PC-3 (cell line): ENCODE results near the gene PHF2. TPM values are rescaled to one million over a fixed set of nuclear protein-coding genes. Genes with fewer than 3 reads are reported as not detected.

Experiments used
- ATAC-seq: fragments of 200-7000 bp; cut with Tn5 transposase; 2 replicates; pipeline ENCODE4 v1.9.1; 2020; ENCODE audit warnings: mild to moderate bottlenecking, moderate library complexity
- BruUV-seq: library from RNA; stranded (reverse); fragments of 400-500 nt; replicated peaks from 2 replicates; lab custom pipeline; 2021; lab: Mats Ljungman, UMichigan
- CTCF ChIA-PET: fragments of 300-600 bp; sonication (Branson Sonifier 250); formaldehyde crosslinking; loops from one replicate; lab custom pipeline; 2022; ENCODE audit warnings: antibody characterized with exemption; lab: Charles Lee
- POLR2A ChIA-PET: fragments of 300-600 bp; sonication (Branson Sonifier 250); formaldehyde crosslinking; loops from one replicate; lab custom pipeline; 2022; ENCODE audit warnings: antibody characterized with exemption; ENCODE audit not compliant: unreplicated experiment; lab: Charles Lee
- DNase-seq: peaks from one replicate; pipeline ENCODE4 v3.0.0-alpha.2; 2015
- H2AFZ ChIP-seq: fragments of 300-600 bp; sonication (generic); 2 replicates; pipeline ENCODE4 v1.6.0; 2016; ENCODE audit warnings: antibody characterized with exemption, low read length
- H3F3A ChIP-seq: fragments of 300-600 bp; sonication (generic); one replicate; pipeline ENCODE4 v1.6.0; 2017; ENCODE audit warnings: antibody characterized with exemption, low read length, control low read depth, mild to moderate bottlenecking; ENCODE audit not compliant: unreplicated experiment
- H3K27ac ChIP-seq: fragments of 300-600 bp; sonication (generic); 2 replicates; pipeline ENCODE4 v1.5.1; 2016; ENCODE audit warnings: mild to moderate bottlenecking, low read length
- H3K27me3 ChIP-seq: fragments of 300-600 bp; sonication (generic); 2 replicates; pipeline ENCODE4 v1.6.1; 2016; ENCODE audit warnings: low read length, mixed read lengths
- H3K36me3 ChIP-seq: fragments of 300-600 bp; sonication (generic); 2 replicates; pipeline ENCODE4 v1.6.1; 2016; ENCODE audit warnings: low read depth, mixed run types, low read length, mixed read lengths
- H3K4me1 ChIP-seq: fragments of 300-600 bp; sonication (generic); 2 replicates; pipeline ENCODE4 v1.5.1; 2016; ENCODE audit warnings: low read length; ENCODE audit not compliant: insufficient read depth
- H3K4me2 ChIP-seq: fragments of 300-600 bp; sonication (generic); 2 replicates; pipeline ENCODE4 v1.6.0; 2016; ENCODE audit warnings: low read length
- H3K4me3 ChIP-seq: fragments of 300-600 bp; sonication (generic); 2 replicates; pipeline ENCODE4 v1.5.1; 2016; ENCODE audit warnings: mild to moderate bottlenecking, low read length, mixed read lengths
- H3K79me2 ChIP-seq: fragments of 300-600 bp; sonication (generic); 2 replicates; pipeline ENCODE4 v1.6.1; 2017; ENCODE audit warnings: low read length, mixed read lengths
- H3K9ac ChIP-seq: fragments of 300-600 bp; sonication (generic); 2 replicates; pipeline ENCODE4 v1.6.0; 2016; ENCODE audit warnings: mild to moderate bottlenecking, low read length
- H3K9me2 ChIP-seq: fragments of 300-600 bp; sonication (generic); replicated peaks from 2 replicates; pipeline ENCODE4 v1.6.1; 2016; ENCODE audit warnings: mixed run types, low read length, mixed read lengths
- H3K9me3 ChIP-seq: fragments of 300-600 bp; sonication (generic); 2 replicates; pipeline ENCODE4 v1.6.1; 2016; ENCODE audit warnings: low read length, mixed read lengths
- H4K20me1 ChIP-seq: fragments of 300-600 bp; sonication (generic); 2 replicates; pipeline ENCODE4 v1.6.1; 2016; ENCODE audit warnings: low read length, mixed read lengths
- CTCF ChIP-seq: fragments of 300-600 bp; sonication (generic); conservative IDR thresholded peaks from 2 replicates; pipeline ENCODE4 v1.5.1; 2017; ENCODE audit warnings: antibody characterized with exemption, low read depth, mild to moderate bottlenecking, low read length
- EZH2 ChIP-seq: fragments of 300-600 bp; sonication (generic); IDR thresholded peaks from one replicate; pipeline ENCODE4 v1.6.1; 2017; ENCODE audit warnings: antibody characterized with exemption, mild to moderate bottlenecking, low read length; ENCODE audit not compliant: unreplicated experiment
- EZH2phosphoT487 ChIP-seq: fragments of 300-600 bp; sonication (generic); IDR thresholded peaks from 2 replicates; pipeline ENCODE4 v1.6.1; 2018; ENCODE audit warnings: mild to moderate bottlenecking, antibody characterized with exemption, low read length, borderline replicate concordance
- intact Hi-C: fragments of 100-400 bp; cut with micrococcal nuclease; formaldehyde crosslinking; loops from 2 replicates; pipeline ENCODE4 v1.9.0; 2023
- total RNA-seq: library from RNA; depleted of rRNA; stranded (reverse); fragments of >200 nt; gene quantifications from 2 replicates; pipeline ENCODE4 v1.2.3, GENCODE V29; 2014

The PHF2 gene
- total RNA-seq, 1 experiment from 2014 or later, result 10.6 TPM

GRCh38 chr9:93668261-93668871 is 92.0 kb downstream of the PHF2 start:
- H3K36me3 ChIP-seq, result no peaks in the 10 kb centered on the region
- H3K27me3 ChIP-seq, result no peaks in the 10 kb centered on the region
- no peak for DNase-seq
- TF ChIP-seq EZH2phosphoT487 (no peak), CTCF (no peak), EZH2 (no peak)
- BruUV-seq, result no TSS peak
- H3F3A ChIP-seq, result no peaks in the 10 kb centered on the region
- no peak overlapping the region for H3K9ac ChIP-seq
- POLR2A ChIA-PET, result no interaction called here
- no peaks in the 10 kb centered on the region for H3K9me3 ChIP-seq
- no peak overlapping the region for H3K27ac ChIP-seq
- CTCF ChIA-PET, result no interaction called here
- no peaks in the 10 kb centered on the region for H3K9me2 ChIP-seq
- intact Hi-C loops, result no loop called here
- H3K4me2 ChIP-seq, result no peak overlapping the region
- H4K20me1 ChIP-seq, result no peaks in the 10 kb centered on the region
- ATAC-seq, result no peak
- H3K4me3 ChIP-seq, result no peak overlapping the region
- no peaks in the 10 kb centered on the region for H3K4me1 ChIP-seq
- no peaks in the 10 kb centered on the region for H3K79me2 ChIP-seq
- no peak overlapping the region for H2AFZ ChIP-seq

- Histone ChIP-seq H4K20me1 (no peaks in the 10 kb centered on the region), H3K27ac (no peak overlapping the region), H3K27me3 (no peaks in the 10 kb centered on the region), H2AFZ (no peak overlapping the region), H3K9me3 (no peaks in the 10 kb centered on the region), H3K36me3 (no peaks in the 10 kb centered on the region), H3K9ac (no peak overlapping the region), H3K4me3 (no peak overlapping the region), H3K4me2 (no peak overlapping the region), H3K79me2 (no peaks in the 10 kb centered on the region), H3K4me1 (no peaks in the 10 kb centered on the region), H3F3A (no peaks in the 10 kb centered on the region), H3K9me2 (no peaks in the 10 kb centered on the region)
- CTCF ChIA-PET, result no interaction called here
- TF ChIP-seq EZH2 (no peak), EZH2phosphoT487 (no peak), CTCF (no peak)
- BruUV-seq, result no TSS peak
- intact Hi-C loops, result no loop called here
- POLR2A ChIA-PET, result no interaction called here
- DNase-seq (no peak), ATAC-seq (no peak)
Measured at GRCh38 chr9:93669116-93669957, 93.0 kb downstream of the PHF2 start.

GRCh38 chr9:93669958-93670207 is 93.5 kb downstream of the PHF2 start:
- no peaks in the 10 kb centered on the region for H3K27me3 ChIP-seq
- H3K4me1 ChIP-seq, result no peaks in the 10 kb centered on the region
- TF ChIP-seq EZH2phosphoT487 (no peak), EZH2 (no peak), CTCF (no peak)
- H2AFZ ChIP-seq, result no peak overlapping the region
- no peak for DNase-seq
- H4K20me1 ChIP-seq, result no peaks in the 10 kb centered on the region
- CTCF ChIA-PET, result no interaction called here
- POLR2A ChIA-PET, result no interaction called here
- no peaks in the 10 kb centered on the region for H3K9me3 ChIP-seq
- no peak overlapping the region for H3K4me3 ChIP-seq
- no peaks in the 10 kb centered on the region for H3F3A ChIP-seq
- H3K79me2 ChIP-seq, result no peaks in the 10 kb centered on the region
- no peak overlapping the region for H3K4me2 ChIP-seq
- intact Hi-C loops, result no loop called here
- BruUV-seq, result no TSS peak
- no peaks in the 10 kb centered on the region for H3K36me3 ChIP-seq
- no peak for ATAC-seq
- H3K27ac ChIP-seq, result no peak overlapping the region
- H3K9ac ChIP-seq, result no peak overlapping the region
- H3K9me2 ChIP-seq, result no peaks in the 10 kb centered on the region
